HCT116 (cell line): Measurements from ENCODE around the gene KAZN. TPM values are rescaled to one million over a fixed set of nuclear protein-coding genes. Genes with fewer than 3 reads are reported as not detected.

Experiments used
- ATAC-seq: fragments of 200-7000 bp; cut with Tn5 transposase; 2 replicates; pipeline ENCODE4 v1.9.1; 2020; ENCODE audit warnings: mild to moderate bottlenecking, moderate library complexity
- BruUV-seq: library from RNA; stranded (reverse); fragments of 400-500 nt; replicated peaks from 2 replicates; lab custom pipeline; 2021; lab: Mats Ljungman, UMichigan
- CTCF ChIA-PET: fragments of 300-600 bp; sonication (Branson Sonifier 250); formaldehyde crosslinking; loops from one replicate; lab custom pipeline; 2021; ENCODE audit warnings: antibody characterized with exemption; lab: Charles Lee
- POLR2A ChIA-PET: fragments of 300-600, 350-600 bp; sonication (Branson Sonifier 250); formaldehyde crosslinking; loops from one replicate; lab custom pipeline; 2021; ENCODE audit warnings: antibody characterized with exemption; lab: Charles Lee
- RAD21 ChIA-PET, 2 experiments: fragments of 300-600 bp; sonication (Branson Sonifier 250); formaldehyde crosslinking; loops; one replicate each; lab custom pipeline; 2023; ENCODE audit warnings: low total read pairs in 2 of 2; ENCODE audit not compliant: uncharacterized antibody in 2 of 2, unreplicated experiment in 2 of 2, low non-redundant PET in 1 of 2; lab: Charles Lee
- DNase-seq: peaks from one replicate; pipeline ENCODE4 v3.0.0-alpha.2; 2010; ENCODE audit warnings: low read depth, low spot score
- H2AFZ ChIP-seq: fragments of 200-600 bp; shearing (Covaris generic), sonication (generic); 2 replicates; pipeline ENCODE4 v1.6.1; 2017; ENCODE audit warnings: low read depth, mixed run types, mixed read lengths, antibody characterized with exemption, low read length; ENCODE audit not compliant: poor library complexity, severe bottlenecking
- H3K27ac ChIP-seq: 2 replicates; pipeline ENCODE4 v1.5.1; 2012; ENCODE audit warnings: low read depth, low read length
- H3K27me3 ChIP-seq: fragments of 200-600 bp; sonication (generic); 2 replicates; pipeline ENCODE4 v1.6.1; 2016; ENCODE audit warnings: mixed run types, low read length, mixed read lengths; ENCODE audit not compliant: insufficient read depth
- H3K36me3 ChIP-seq, 2 experiments: fragments of 200-500 bp in 1 of 2; fragments of 200-600 bp in 1 of 2; sonication (Bioruptor generic) in 1 of 2; sonication (generic) in 1 of 2; 2 replicates each; pipeline versions ENCODE4 v1.5.1 to v1.6.1; 2014 to 2016; ENCODE audit warnings: low read length in 2 of 2, inconsistent platforms in 1 of 2, mixed read lengths in 1 of 2, mixed run types in 1 of 2; ENCODE audit not compliant: insufficient read depth in 2 of 2, control insufficient read depth in 1 of 2
- H3K4me1 ChIP-seq, 2 experiments: fragments of 200-600 bp in 1 of 2; sonication (generic) in 1 of 2; 2 replicates each; pipeline versions ENCODE4 v1.5.1 to v1.6.1; 2012 to 2017; ENCODE audit warnings: low read length in 2 of 2, inconsistent platforms in 1 of 2, mild to moderate bottlenecking in 1 of 2, mixed read lengths in 1 of 2, mixed run types in 1 of 2, moderate library complexity in 1 of 2; ENCODE audit not compliant: insufficient read depth in 2 of 2, control insufficient read depth in 1 of 2
- H3K4me2 ChIP-seq: fragments of 200-600 bp; sonication (generic); 2 replicates; pipeline ENCODE4 v1.6.1; 2017; ENCODE audit warnings: mixed run types, low read length, mixed read lengths
- H3K4me3 ChIP-seq, 2 experiments: fragments of 200-600 bp in 1 of 2; sonication (generic) in 1 of 2; replicated peaks in 1 of 2; 2 replicates each; pipeline ENCODE4 v1.5.1; 2011 to 2016; ENCODE audit warnings: low read length in 2 of 2, control low read depth in 1 of 2, low read depth in 1 of 2, mild to moderate bottlenecking in 1 of 2, mixed read lengths in 1 of 2, mixed run types in 1 of 2
- H3K79me2 ChIP-seq: fragments of 200-600 bp; sonication (generic); 2 replicates; pipeline ENCODE4 v1.6.1; 2017; ENCODE audit warnings: mild to moderate bottlenecking, mixed run types, low read length, moderate library complexity, mixed read lengths; ENCODE audit not compliant: insufficient read depth
- H3K9ac ChIP-seq: fragments of 200-600 bp; sonication (generic); 2 replicates; pipeline ENCODE4 v1.6.1; 2016; ENCODE audit warnings: low read length, mixed read lengths
- H3K9me2 ChIP-seq: fragments of 200-600 bp; sonication (generic), shearing (Covaris generic); 2 replicates; pipeline ENCODE4 v1.6.1; 2017; ENCODE audit warnings: mixed run types, mild to moderate bottlenecking, moderate library complexity; ENCODE audit not compliant: insufficient read depth
- H3K9me3 ChIP-seq, 2 experiments: fragments of 200-500 bp in 1 of 2; fragments of 200-600 bp in 1 of 2; sonication (Bioruptor generic) in 1 of 2; sonication (generic) in 1 of 2; 2 replicates each; pipeline ENCODE4 v1.6.1; 2014 to 2017; ENCODE audit warnings: low read length in 2 of 2, mixed read lengths in 2 of 2, inconsistent platforms in 1 of 2, low read depth in 1 of 2, mild to moderate bottlenecking in 1 of 2, mixed run types in 1 of 2, moderate library complexity in 1 of 2; ENCODE audit not compliant: control insufficient read depth in 1 of 2, insufficient read depth in 1 of 2
- H4K20me1 ChIP-seq: fragments of 200-600 bp; sonication (generic), shearing (Covaris generic); 2 replicates; pipeline ENCODE4 v1.6.1; 2017; ENCODE audit warnings: mixed run types, mild to moderate bottlenecking, moderate library complexity; ENCODE audit not compliant: insufficient read depth
- EZH2phosphoT487 ChIP-seq: fragments of 200-600 bp; IDR thresholded peaks from 2 replicates; pipeline ENCODE4 v1.6.1; 2018; ENCODE audit warnings: antibody characterized with exemption, borderline replicate concordance
- FOSL1 ChIP-seq: IDR thresholded peaks from 2 replicates; pipeline ENCODE4 v1.6.1; 2012; ENCODE audit warnings: low read depth
- JUND ChIP-seq: IDR thresholded peaks from 2 replicates; pipeline ENCODE4 v1.6.1; 2012
- ZFX ChIP-seq: fragments of 450-650 bp; IDR thresholded peaks from 2 replicates; pipeline ENCODE4 v1.6.1; 2017
- intact Hi-C: fragments of 100-400 bp; cut with micrococcal nuclease; formaldehyde crosslinking; loops from 2 replicates; pipeline ENCODE4 v1.10.0; 2022
- total RNA-seq: library from RNA; stranded (reverse); gene quantifications from one replicate; pipeline ENCODE4 v1.2.1, GENCODE V29; 2021; ENCODE audit not compliant: unreplicated experiment
- TF ChIP-seq, protein P1 (sequence below): IDR thresholded peaks from 2 replicates; pipeline ENCODE4 v1.6.1; 2011; ENCODE audit warnings: mild to moderate bottlenecking, low read length, moderate library complexity; ENCODE audit not compliant: insufficient replicate concordance; ENCODE audit errors: extremely low read depth

The KAZN gene
- total RNA-seq, 1 experiment from 2014 or later = 13.4 TPM

DNA sequence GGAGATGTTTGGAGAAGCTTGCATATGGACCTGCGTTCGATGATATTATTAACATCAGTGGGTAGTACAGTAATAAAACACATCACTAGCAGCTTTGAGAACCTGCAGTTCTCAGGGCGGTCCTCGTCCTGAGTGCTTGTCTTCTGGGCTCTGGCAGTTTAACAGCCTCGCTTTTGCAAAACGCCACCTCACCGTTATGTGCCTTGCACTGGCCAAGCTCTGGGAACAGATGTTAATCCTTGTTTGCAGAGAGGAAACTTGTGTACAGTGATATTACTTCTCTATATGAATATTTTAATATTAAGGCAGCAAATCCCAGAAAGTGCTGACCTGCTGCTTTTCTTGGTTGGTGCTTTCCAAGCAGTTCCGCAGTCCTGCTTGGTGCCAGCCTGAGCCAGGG is 387.7 kb downstream of the KAZN start:
- Histone ChIP-seq H3K36me3 (no peaks in the 10 kb centered on the region), H3K4me3 (no peak overlapping the region), H3K4me1 (no peaks in the 10 kb centered on the region), H3K27ac (no peak overlapping the region), H3K4me2 (no peak overlapping the region), H4K20me1 (no peaks in the 10 kb centered on the region), H2AFZ (no peak overlapping the region), H3K9me2 (no peaks in the 10 kb centered on the region), H3K9ac (no peak overlapping the region), H3K9me3 (no peaks in the 10 kb centered on the region), H3K27me3 (no peaks in the 10 kb centered on the region), H3K79me2 (no peaks in the 10 kb centered on the region)
- ATAC-seq = no peak
- BruUV-seq = no TSS peak
- no peak for DNase-seq
- intact Hi-C loops = no loop called here
- RAD21 ChIA-PET = no interaction called here
- CTCF ChIA-PET = no interaction called here
- POLR2A ChIA-PET = no interaction called here
- TF ChIP-seq, protein P1, sequence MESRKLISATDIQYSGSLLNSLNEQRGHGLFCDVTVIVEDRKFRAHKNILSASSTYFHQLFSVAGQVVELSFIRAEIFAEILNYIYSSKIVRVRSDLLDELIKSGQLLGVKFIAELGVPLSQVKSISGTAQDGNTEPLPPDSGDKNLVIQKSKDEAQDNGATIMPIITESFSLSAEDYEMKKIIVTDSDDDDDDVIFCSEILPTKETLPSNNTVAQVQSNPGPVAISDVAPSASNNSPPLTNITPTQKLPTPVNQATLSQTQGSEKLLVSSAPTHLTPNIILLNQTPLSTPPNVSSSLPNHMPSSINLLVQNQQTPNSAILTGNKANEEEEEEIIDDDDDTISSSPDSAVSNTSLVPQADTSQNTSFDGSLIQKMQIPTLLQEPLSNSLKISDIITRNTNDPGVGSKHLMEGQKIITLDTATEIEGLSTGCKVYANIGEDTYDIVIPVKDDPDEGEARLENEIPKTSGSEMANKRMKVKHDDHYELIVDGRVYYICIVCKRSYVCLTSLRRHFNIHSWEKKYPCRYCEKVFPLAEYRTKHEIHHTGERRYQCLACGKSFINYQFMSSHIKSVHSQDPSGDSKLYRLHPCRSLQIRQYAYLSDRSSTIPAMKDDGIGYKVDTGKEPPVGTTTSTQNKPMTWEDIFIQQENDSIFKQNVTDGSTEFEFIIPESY = no peak

GRCh38 chr1:14987829-14988603 is 389.5 kb downstream of the KAZN start:
- no peak overlapping the region for H2AFZ ChIP-seq
- ChIA-PET POLR2A (no interaction called here), CTCF (no interaction called here), RAD21 (no interaction called here)
- TF ChIP-seq FOSL1 = no peak
- TF ChIP-seq JUND = no peak
- no peak for TF ChIP-seq ZFX
- TF ChIP-seq EZH2phosphoT487 = no peak
- ATAC-seq (no peak), DNase-seq (no peak)
- H3K9me3 ChIP-seq = no peaks in the 10 kb centered on the region
- no peaks in the 10 kb centered on the region for H4K20me1 ChIP-seq
- H3K4me3 ChIP-seq = no peak overlapping the region
- intact Hi-C loops = no loop called here
- no TSS peak for BruUV-seq
- H3K9ac ChIP-seq = no peak overlapping the region
- H3K27ac ChIP-seq = no peak overlapping the region
- H3K79me2 ChIP-seq = no peaks in the 10 kb centered on the region
- H3K9me2 ChIP-seq = no peaks in the 10 kb centered on the region
- no peaks in the 10 kb centered on the region for H3K4me1 ChIP-seq
- H3K27me3 ChIP-seq = no peaks in the 10 kb centered on the region
- no peaks in the 10 kb centered on the region for H3K36me3 ChIP-seq
- H3K4me2 ChIP-seq = no peak overlapping the region
